Hindlimb muscle (tissue), 1 donor: ENCODE measurements around the gene PTPN22. TPM values are rescaled to one million over a fixed set of nuclear protein-coding genes. Genes with fewer than 3 reads are reported as not detected.

Source experiments
- polyA plus RNA-seq: library from polyadenylated mRNA; unstranded; fragments of 120-200 nt; gene quantifications from one replicate; pipeline ENCODE4 v1.2.1, GENCODE V29; 2013; ENCODE audit not compliant: insufficient read length

The PTPN22 gene
- polyA plus RNA-seq, 1 donor = 0.26 TPM

Other genes with a start within 250 kb of the PTPN22 start
- 15.3 TPM for gene PHTF1, start 112.2 kb downstream of the PTPN22 start, polyA plus RNA-seq
- 14.1 TPM for gene RSBN1, start 59.2 kb downstream of the PTPN22 start, polyA plus RNA-seq
- 0.66 TPM for gene BCL2L15, start 15.9 kb upstream of the PTPN22 start, polyA plus RNA-seq
- gene AP4B1, start 33.1 kb upstream of the PTPN22 start, polyA plus RNA-seq = 25.8 TPM
- gene DCLRE1B, start 33.6 kb upstream of the PTPN22 start, polyA plus RNA-seq = 7.7 TPM
- 27.3 TPM for gene HIPK1, start 57.6 kb upstream of the PTPN22 start, polyA plus RNA-seq
- 149 TPM for gene OLFML3, start 107.8 kb upstream of the PTPN22 start, polyA plus RNA-seq